Measurements from ENCODE around the gene C3orf52.
A peak's percentile ranks its signal among the peaks of the same experiment; 100 is the strongest.

DNA sequence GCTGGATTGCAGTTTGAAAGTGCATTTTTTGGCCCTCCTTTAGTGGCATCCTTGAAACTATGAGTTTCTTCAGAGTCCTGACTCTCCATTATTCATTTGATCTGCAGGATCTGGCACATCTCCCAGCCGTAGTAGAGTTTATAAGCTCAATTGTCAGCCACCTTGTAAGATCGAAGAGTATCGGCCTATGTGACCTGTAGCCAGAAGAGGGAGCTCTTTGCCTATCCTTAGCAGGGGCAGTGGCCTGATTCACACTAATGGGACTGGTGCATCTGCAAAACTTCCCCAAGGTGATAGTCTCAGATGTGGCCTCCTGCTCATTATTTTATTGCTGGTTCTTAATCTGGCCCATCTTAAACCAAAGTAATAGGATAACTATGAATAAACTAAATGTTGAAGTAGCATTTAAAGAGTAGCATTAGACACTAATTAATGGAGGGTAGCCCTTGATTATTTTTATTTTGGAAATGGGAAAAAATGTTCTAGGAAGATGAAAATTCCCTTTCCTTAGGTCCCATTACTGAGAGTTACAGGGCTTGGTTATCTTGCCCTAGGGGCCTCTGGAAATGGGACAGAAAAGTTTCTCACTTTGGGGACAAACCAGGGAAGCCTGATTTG, 25.7 kb downstream of the C3orf52 start:
- TF ChIP-seq EZH2 (IDR thresholded peaks at IDR 0.05; ENCODE audit: borderline replicate concordance): no peak
- TF ChIP-seq, protein P1, sequence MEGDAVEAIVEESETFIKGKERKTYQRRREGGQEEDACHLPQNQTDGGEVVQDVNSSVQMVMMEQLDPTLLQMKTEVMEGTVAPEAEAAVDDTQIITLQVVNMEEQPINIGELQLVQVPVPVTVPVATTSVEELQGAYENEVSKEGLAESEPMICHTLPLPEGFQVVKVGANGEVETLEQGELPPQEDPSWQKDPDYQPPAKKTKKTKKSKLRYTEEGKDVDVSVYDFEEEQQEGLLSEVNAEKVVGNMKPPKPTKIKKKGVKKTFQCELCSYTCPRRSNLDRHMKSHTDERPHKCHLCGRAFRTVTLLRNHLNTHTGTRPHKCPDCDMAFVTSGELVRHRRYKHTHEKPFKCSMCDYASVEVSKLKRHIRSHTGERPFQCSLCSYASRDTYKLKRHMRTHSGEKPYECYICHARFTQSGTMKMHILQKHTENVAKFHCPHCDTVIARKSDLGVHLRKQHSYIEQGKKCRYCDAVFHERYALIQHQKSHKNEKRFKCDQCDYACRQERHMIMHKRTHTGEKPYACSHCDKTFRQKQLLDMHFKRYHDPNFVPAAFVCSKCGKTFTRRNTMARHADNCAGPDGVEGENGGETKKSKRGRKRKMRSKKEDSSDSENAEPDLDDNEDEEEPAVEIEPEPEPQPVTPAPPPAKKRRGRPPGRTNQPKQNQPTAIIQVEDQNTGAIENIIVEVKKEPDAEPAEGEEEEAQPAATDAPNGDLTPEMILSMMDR (IDR thresholded peaks at IDR 0.05; ENCODE audit: poor library complexity): peak; percentile 67
